NCI-H1694 treated with DMSO at 0.1 percent for 48 hours (cell line): ENCODE data around the gene NET1.
"Not testable (repeated sequence)": the region's sequence is repeated elsewhere in the genome, so short reads cannot be mapped to it uniquely, and the experiment has no call there.

Experiments
- DNase-seq: peaks from one replicate; lab custom pipeline; 2025; lab: John Stamatoyannopoulos, UW

The NET1 gene

GRCh38 chr10:5396556-5397300 is 15.6 kb upstream of the NET1 start:
- no peak for DNase-seq

GRCh38 chr10:5399332-5399731 is 13.0 kb upstream of the NET1 start:
- DNase-seq = no peak

- DNase-seq = no peak
Observed at GRCh38 chr10:5400468-5401240, 11.7 kb upstream of the NET1 start.

GRCh38 chr10:5402798-5403197 is 9.6 kb upstream of the NET1 start:
- DNase-seq = no peak

- DNase-seq = no peak
Observed at GRCh38 chr10:5404208-5405041, 7.9 kb upstream of the NET1 start, which contains the start of gene TUBAL3. TSS of gene TUBAL3 (minus strand) at chr10:5404828. CDS start at chr10:5404792, 36 bp downstream.

- no peak for DNase-seq
Observed at GRCh38 chr10:5406918-5407317, 5.4 kb upstream of the NET1 start.

GRCh38 chr10:5410787-5411186 is 1.6 kb upstream of the NET1 start:
- not testable (repeated sequence) for DNase-seq

- DNase-seq = no peak
Observed at GRCh38 chr10:5411941-5412276, 448 bp upstream of the NET1 start.

- DNase-seq = no peak
Observed at GRCh38 chr10:5413012-5413938, 918 bp downstream of the NET1 start.

GRCh38 chr10:5416981-5417380 is 4.6 kb downstream of the NET1 start:
- DNase-seq = peak; percentile 86

GRCh38 chr10:5418584-5418983 is 6.2 kb downstream of the NET1 start:
- DNase-seq = no peak

GRCh38 chr10:5419466-5420094 is 7.2 kb downstream of the NET1 start:
- DNase-seq = no peak

- no peak for DNase-seq
Observed at GRCh38 chr10:5423771-5424170, 11.4 kb downstream of the NET1 start.

- no peak for DNase-seq
Observed at GRCh38 chr10:5424751-5425150, 12.4 kb downstream of the NET1 start.

GRCh38 chr10:5428133-5428532 is 15.8 kb downstream of the NET1 start:
- no peak for DNase-seq

- no peak for DNase-seq
Observed at GRCh38 chr10:5433182-5433581, 20.8 kb downstream of the NET1 start.

GRCh38 chr10:5434017-5434753 is 21.8 kb downstream of the NET1 start:
- DNase-seq = peak; percentile 44

GRCh38 chr10:5435328-5435727 is 23.0 kb downstream of the NET1 start:
- no peak for DNase-seq

GRCh38 chr10:5440206-5440605 is 27.8 kb downstream of the NET1 start:
- no peak for DNase-seq

- no peak for DNase-seq
Observed at GRCh38 chr10:5441106-5441505, 28.7 kb downstream of the NET1 start.
